Raji (cell line): ENCODE results near the gene PDIA5.

Experiments used
- POLR2A ChIP-seq: IDR thresholded peaks from 2 replicates; pipeline ENCODE4 v1.6.1; 2011; ENCODE audit warnings: low read depth, low read length, control low read depth; ENCODE audit not compliant: insufficient read depth

The PDIA5 gene

DNA sequence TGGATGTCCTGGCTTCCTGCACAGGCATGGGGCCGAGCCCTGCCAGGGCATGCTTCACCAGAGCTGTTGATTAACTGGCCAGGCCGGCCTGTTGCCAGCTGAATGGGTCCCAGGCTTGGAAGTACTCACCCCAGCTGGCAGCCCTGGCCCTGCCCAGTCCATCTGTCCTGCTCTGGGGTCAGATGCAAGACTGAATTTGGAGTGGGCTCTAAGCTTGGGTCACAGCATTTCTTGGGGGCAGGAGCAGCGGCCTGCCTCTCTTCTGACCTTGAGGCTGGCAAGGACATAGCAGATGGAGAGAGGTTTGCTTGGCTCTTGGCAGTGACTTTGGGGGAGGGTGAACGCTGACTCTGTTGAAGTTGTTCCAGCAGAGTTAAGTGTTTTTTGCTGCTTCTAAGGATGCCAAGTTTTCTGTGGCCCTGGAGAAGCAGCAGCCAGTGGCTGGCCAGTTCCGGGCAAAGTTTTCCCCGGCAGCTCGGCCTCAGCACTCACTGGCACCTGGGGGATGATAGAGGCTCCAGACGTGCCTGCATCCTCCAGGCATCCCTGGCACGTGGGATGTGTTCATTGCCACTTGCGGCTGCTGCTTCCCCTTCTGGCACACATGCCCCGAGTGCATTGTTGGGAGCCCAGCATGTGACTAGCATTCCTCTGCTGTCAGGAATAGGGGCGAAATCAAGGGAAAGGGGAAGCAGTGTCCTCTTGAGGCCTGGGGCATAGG, 22.9 kb downstream of the PDIA5 start:
- TF ChIP-seq POLR2A = no peak

DNA sequence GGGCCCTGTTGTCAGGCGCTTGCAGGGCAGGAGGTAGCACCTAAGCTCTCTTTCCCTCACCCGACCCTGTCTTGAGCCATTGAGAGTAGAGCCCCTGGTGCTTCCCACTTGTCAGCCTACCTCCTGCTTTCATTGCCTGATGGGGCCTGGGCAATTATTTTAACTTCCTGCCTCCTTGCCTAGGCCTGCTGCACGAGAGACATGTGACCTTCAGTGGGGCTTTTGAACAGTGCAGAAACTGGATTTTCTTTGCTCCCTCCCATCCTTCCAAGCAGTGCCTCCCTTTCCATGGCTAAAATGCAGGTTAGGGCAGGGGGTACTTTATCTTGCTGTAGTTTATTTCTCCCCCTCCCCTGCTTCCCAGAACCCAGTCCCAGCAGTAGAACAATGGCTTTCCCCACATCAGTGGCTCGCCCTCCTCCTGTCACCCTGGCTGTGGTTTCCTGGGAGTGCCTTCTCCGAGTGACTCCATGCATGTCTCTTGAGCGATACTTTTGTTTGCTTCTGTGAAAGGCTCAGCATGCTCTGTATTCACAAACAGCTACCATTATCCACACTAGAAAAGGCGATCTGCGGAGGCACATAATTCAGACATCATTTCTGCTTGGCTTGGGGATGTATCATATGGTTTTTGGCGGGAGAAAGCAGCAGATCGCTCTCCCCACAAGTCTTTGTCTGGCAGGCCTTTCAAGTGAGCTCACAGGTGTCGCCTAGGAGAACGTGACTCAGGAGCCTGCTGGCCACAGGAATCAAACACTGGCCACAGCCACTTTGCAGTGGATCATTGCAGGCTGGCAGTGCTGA, 24.1 kb downstream of the PDIA5 start:
- no peak for TF ChIP-seq POLR2A

DNA sequence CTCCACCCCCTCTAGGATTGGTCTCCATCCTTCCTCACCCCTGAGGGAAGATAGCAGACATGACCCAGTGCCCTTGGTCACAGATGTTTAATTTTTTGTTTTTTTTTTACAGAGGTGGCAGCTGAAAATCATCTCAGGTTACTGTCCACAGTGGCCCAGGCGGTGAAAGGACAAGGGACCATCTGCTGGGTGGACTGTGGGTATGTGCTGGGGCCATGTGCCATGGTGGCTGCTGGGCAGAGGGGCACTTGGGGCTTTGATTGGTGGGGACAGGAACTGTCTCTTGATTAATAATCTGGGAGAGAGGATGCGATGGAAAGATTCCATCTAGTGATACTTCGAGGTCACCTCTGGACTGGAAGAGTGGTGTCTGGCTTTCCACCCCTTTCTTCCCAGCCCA, 25.4 kb downstream of the PDIA5 start:
- TF ChIP-seq POLR2A = no peak

DNA sequence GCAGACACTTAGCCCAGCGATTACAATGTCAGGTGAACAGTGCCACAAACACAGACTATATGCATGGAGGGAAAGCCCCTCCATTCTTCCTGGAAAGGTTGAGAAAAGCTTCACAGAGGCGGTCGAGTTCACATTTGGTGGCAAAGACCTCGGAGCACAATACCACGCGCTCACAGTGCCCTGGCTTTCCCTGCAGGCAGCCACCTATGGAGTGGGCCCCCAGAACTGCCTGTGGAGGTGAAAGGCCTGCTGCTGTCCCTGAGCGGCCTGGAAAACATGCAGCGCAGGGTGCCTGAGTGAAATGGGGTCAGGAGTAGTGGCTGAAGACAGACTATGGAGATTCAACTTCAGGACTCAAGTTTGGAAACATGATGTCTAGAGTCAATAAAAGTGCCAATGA, 26.9 kb downstream of the PDIA5 start:
- TF ChIP-seq POLR2A = no peak

DNA sequence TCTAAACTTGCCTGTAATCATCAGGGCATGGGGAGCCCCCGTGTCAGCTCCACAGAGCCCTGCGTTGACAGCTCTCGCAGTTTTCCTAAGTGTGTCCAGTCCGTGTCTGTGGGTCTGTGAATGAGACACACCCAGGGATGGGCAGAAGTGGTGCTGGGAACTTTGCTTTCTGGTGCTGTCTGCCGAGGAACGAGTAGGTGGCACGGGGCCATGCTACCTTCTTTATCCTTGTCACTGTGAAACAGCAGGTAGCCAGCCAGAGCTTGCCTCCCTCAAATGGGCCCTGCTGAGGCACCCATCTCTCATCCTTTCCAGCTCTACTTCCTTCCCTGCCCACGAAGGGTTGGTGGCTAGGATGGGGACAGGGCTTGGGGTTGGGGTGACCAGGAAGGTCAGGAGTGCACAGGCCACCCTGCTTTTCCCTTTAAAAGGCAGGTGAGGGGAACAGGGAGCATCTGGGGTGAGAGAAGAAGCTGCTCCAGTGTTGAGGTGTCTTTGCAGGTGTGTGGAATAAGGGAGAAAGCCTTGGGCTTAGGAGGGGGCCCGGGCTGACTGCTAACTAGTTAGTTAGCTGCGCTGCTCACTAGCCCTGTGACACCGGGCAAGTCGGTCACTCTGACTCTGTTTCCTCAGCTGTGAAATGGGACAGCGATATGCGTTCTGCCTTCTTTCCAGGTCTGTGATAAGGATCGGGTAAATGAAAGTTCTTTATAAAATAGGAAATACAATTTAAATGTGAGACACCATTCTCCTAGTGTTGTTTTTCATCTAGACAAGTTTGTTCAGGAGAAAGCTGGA, 27.9 kb downstream of the PDIA5 start:
- no peak for TF ChIP-seq POLR2A

DNA sequence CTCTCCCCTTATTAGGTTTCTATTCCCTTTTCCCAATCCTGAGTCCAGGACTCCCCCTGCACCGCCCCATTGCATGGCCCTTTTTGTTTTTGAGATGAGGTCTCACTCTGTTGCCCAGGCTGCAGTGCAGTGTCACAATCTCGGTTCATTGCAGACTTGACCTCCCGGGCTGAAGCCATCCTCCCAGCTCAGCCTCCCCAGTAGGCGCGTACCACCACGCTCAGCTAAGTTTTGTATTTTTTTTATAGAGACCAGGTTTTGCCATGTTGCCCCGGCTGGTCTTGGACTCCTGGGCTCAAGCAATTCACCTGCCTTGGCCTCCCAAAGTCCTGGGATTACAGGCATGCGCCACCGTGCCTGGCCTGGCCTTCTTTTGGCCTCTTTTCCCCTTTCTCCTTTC, 29.3 kb downstream of the PDIA5 start:
- TF ChIP-seq POLR2A = no peak

DNA sequence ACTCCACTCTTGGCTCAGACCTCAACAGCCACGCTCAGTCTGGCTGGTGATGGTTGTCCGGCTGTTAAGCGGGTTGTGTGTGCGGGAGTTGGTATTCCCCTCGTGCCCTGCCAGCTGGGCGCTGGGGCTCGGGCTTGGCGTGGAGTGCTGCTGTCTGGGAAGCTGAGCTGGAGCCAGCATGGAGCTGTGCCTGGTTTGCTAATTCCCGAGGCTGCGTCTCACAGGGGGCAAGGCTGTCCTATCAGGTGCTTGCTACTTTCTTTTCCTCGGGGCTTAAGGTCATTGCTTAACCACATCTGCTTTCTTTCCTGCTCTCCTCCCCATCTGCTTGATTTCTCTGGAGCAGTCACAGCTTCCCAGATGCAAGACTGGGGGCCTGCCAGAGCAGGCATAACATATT, 29.9 kb downstream of the PDIA5 start:
- TF ChIP-seq POLR2A = no peak

DNA sequence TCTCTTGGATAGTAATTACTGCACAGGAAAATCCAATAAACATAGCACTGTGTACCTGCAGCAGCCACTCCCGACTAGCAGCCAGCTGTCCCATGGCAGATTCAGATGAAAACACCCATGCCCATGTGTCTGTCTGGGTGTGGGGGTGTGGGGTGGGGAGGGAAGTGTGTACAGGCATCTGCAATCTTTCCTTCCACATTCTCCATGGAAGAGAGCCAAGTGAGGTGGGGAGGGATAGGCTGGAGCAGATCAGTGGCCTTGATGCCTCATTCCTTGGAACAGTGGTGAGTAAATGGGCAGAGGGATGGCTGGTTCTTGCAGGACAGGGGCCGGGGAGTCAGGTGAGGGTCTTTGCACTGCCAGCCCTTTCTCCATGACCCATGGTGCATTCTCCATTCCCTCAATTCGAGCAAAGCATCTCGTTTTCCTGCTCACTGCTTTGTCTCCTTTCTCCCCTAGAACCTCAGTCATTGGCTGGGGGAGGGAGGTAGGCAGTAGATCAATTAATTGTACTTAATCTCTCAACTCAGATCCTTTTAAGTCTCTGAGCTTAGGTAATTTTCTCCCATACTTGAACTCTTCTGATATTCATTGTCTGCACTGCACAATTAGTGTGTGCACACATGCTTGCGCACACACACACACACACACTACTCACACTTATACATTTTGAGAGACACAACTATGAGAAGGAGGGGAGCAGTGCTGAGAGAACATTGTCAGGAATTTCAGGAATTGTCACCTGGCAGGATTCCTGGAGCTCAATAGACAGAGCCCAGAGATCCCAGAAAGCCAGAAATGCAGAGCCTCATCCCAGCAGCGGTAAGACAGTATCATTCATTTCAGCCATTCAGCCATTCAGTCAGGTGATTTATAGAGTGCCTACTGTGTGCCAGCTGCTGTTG, 31.9 kb downstream of the PDIA5 start:
- TF ChIP-seq POLR2A = no peak

DNA sequence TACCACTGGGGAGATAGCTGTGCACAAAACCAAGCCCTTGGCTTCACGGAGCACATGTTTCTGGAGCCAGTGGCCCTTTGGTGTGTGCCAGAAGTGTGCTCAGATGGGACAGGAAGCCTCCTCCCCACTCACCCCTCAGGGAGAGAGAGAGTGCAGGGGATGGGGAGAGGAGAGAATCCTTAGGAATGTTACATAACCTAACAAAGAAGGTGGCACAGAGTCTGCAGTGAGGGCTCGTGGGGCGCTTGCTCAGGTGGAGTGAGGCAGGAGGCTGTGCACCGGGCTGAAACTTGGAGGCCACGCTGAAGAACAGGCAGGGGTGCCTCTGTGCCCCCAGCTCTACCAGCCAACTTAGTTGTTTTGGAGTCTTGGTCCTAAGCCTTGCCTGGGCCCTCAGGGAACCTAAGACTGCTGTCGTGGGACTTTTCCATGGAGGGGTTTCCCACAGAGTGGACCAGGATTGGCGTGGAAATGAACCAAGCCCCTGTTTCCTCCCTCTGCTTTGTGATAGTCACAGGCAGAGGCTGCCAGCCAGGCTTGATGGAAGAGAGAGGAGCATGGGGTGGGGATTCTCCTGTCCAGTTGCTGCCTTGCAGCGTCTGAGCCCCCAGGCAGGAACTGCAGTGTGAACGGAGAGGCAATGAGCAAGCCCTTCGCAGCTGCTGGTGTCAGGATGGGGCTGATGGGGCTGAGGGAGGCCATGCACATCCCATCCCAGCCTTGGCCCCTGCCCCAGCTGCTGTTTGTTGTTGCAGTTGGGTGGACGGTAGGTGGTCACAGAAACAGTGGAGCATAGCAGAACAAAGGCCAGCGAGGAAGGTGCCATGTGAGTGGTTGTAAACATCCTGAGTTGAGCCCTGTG, 32.7 kb downstream of the PDIA5 start:
- no peak for TF ChIP-seq POLR2A

DNA sequence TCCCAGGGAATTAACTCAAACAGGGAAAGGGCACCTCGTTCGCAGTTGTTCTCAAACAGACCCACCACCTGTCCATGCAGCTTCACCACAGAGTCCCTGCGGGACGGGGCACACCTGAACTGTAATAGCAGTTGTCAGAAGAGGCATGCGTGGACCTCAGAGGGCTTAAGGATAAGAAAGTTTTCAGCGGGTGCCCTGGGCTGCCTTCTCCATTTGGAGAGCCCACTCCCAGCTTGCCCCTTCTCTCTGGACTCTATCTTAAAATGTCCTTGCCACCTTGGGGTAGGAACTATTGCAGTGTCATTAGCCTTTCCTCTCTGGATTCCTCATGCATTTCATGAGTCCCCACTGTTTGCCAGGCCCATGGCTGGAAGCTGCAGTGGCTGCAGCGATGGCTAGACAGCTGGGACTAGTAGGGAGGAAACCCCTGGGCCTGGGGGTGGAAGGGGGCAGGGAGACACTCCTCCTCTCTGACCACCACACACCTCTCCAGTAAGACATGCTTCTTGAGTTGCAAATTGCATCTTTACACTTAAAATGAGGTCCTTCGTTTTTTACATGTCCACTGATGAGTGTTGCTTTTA, 33.5 kb downstream of the PDIA5 start:
- TF ChIP-seq POLR2A = no peak

DNA sequence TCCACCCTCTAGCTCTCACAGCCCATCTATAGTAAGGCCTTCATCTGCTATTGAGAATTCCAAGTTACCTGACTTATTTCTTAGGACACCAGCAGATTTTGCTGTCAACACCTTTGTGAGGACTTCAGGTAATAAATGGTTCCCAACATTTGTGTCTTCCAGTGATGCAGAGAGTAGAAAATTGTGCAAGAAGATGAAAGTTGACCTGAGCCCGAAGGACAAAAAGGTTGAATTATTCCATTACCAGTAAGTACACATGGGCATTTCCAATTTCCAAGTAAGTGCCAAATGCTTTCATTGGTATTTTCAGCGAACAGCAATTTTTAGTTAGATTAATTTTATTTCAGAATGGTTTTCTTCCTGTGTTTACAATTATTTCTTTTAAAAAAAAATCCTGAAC, 35.4 kb downstream of the PDIA5 start:
- no peak for TF ChIP-seq POLR2A

DNA sequence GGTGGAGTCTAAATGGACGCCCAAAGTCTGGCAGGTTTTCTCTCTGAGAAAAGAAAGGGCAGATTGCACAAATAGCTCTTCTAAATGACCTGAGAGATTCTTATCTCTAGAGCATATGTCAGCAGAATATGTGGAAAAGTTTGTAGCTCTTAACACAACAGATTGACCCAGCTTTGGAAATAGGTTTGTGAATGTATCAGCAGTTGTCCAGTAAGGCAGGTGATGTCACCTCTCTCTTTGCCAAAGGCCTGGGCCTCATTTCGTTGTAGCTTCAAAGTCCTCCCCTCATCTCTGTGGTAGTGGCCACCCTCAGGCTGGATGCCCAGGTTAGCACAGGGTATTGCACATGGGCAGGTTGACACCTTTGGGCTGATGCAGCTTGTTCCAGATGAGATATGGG, 36.0 kb downstream of the PDIA5 start:
- TF ChIP-seq POLR2A = no peak

DNA sequence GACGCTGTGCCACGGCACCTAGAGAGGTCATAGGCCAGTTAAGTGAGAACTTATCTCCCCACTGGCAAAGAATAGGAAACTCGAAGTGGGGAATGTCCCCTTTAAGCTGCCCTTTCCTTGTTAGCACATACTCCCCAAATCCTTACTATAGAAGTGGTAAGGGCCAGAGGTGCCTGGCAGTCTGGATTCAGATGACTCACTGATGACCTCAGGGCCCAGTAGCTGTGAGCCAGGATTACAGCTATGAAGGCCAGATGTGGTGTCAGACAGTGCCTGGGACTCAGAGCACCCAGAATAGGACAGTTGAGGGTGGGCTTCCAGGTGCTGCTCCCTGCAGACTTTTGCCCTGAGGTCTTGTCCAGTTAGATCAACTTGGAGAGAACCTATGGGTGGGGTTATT, 37.7 kb downstream of the PDIA5 start:
- no peak for TF ChIP-seq POLR2A
